Ammon's horn (tissue), 1 donor: Measurements from ENCODE around the gene C1orf87.

Experiments
- DNase-seq: peaks from one replicate; pipeline ENCODE4 v3.0.0-alpha.2; 2016; ENCODE audit warnings: low spot score

Gene C1orf87

GRCh38 chr1:60063561-60063960 lies 10.0 kb downstream of the C1orf87 start:
- DNase-seq: no peak

GRCh38 chr1:60059468-60059867 lies 14.1 kb downstream of the C1orf87 start:
- no peak for DNase-seq

- DNase-seq: no peak
These were observed 18.2 kb downstream of the C1orf87 start for GRCh38 chr1:60055336-60055735.

DNA sequence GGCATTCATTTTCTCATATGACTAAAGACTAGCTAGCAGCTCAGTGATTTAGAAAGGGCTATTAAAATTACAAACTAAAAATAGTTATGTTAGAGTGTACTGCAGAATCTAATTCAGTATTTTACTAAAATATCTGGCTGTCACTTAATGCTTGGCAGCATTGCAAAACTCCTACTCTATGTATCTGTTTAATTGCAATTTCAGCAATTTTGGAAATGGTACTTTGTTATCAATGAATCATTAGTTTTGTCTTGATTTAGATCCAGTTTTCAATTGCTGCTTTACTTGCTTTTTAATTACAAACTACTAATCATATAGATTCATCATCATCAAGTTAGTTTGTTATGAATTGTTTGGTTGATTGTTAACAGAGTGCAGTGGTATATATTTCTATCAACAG lies 19.2 kb downstream of the C1orf87 start:
- no peak for DNase-seq

DNA sequence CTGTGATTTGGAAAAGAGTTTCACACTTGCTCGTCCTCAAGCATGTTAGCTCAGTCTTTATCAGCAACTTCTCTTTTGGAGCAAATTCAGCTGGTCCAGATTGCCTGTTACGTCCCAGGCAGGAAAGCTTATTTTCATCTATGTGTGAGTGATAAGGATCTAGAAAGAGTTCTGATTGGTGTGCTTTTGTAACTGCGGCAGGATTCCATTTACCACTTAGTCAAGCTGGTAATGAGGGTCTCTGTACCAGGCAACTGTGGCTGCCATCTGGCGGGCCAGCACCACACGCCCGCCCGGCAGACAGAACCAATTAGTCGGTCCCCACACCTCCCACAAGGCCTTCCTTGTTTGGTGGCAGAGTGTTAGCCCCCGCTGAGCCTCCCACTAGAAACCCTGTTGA lies 21.0 kb downstream of the C1orf87 start:
- DNase-seq: peak; percentile 55

- DNase-seq: no peak
These were observed 22.4 kb downstream of the C1orf87 start for GRCh38 chr1:60051191-60051590.

- no peak for DNase-seq
These were observed 24.4 kb downstream of the C1orf87 start for GRCh38 chr1:60049188-60049587.

DNA sequence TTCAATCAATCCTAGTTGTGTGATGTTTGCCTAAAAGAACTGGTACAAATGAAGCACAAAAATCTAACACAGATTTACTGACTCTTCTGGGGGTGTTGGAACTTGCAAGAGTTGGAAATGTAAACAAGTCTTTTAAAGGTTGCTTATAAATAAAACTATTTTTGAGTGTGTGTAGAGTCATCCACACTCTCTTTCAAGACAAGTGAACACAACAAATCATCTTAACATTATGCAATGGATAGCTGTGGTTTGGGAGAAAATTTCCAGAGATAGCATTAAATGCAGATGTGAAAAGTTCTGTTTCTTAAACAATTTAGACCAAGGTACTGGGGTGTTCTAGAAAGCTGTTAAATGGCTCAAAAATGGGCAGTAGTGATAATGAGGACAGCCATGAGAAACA lies 28.7 kb downstream of the C1orf87 start:
- DNase-seq: no peak

DNA sequence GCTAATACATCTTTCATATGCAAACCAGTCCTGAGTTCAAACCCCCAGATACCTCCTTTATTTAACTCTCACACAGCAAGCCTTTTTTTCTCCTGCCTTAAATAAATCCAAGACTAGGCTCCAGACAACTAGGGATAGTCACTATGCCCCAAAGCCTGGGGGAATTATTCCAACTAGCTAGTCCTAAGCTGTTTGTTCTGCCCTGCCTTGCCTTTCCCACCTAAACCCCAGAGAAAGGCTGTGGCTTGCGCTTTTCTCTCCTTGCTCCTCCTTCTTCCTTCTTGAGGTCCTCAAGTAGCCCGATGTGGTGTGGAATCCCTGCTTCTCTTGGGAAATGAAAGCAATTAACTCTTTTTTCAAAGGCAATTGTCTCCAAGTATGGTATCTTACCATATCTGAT lies 31.8 kb downstream of the C1orf87 start:
- DNase-seq: no peak

- no peak for DNase-seq
These were observed 35.9 kb downstream of the C1orf87 start for GRCh38 chr1:60037669-60038068.

- DNase-seq: no peak
These were observed 36.6 kb downstream of the C1orf87 start for GRCh38 chr1:60036856-60037460.

GRCh38 chr1:60035921-60036320 lies 37.6 kb downstream of the C1orf87 start:
- no peak for DNase-seq

- no peak for DNase-seq
These were observed 38.6 kb downstream of the C1orf87 start for GRCh38 chr1:60034999-60035398.

- no peak for DNase-seq
These were observed 40.5 kb downstream of the C1orf87 start for GRCh38 chr1:60033066-60033465.

DNA sequence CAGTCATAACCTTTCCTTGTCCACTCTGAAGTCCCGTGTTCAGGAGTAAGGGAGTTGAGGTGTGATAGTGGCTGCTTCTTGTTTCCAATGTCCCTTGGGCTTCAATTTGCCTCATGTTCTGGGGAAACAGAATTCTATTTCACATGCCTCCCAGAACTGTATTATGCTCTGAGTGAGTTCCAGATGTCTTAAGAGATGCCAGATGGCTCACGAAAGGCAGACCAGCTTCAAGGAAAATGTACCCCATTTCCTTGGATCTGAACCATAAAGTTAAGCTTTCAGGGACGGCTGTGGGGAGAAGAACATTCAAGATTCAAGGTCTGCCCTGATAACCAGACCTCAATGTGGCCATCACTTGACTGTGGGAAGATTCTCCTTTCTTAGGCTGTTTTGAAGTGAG lies 42.4 kb downstream of the C1orf87 start:
- DNase-seq: no peak

- no peak for DNase-seq
These were observed 48.0 kb downstream of the C1orf87 start for GRCh38 chr1:60025552-60025951.

- no peak for DNase-seq
These were observed 55.9 kb downstream of the C1orf87 start for GRCh38 chr1:60017508-60018205.

GRCh38 chr1:60010690-60011089 lies 62.9 kb downstream of the C1orf87 start:
- no peak for DNase-seq

DNA sequence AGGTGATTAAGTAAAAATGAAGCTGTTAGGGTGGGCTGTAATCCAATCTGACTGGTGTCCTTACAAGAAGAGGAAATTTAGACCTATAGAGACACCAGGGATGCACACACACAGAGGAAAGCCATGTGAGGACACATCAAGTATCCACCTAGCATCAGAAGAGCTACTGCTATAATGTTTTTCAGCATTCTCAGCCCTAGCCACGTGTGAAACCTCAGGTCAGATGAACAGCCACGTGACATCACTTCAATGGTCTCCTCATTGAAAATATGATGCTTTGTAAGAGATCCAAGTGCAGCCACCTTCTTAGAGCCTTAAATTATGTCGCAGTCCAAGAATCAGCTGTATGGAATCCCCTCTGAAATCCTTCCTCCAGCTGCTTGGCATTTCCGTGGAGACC lies 65.1 kb downstream of the C1orf87 start:
- no peak for DNase-seq

GRCh38 chr1:60000625-60001024 lies 72.9 kb downstream of the C1orf87 start:
- no peak for DNase-seq

DNA sequence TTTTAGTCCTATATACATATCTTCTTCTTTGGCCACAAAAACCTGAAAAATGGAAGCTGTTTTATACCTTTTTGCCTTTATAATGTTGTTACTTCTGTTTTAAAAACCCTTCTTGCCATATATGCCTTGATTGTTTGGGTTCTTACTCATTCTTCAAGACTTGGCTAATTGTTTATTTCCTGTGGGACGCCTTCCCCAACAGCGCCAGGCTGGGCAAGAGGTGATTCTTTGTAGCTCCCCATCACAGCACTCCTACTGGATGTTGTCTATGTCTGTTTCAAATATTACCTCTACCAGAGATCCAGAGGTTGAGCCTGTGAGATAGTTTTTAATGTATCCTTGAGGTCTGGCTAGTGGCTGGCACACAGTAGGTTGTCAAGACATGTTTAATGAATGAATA lies 73.8 kb downstream of the C1orf87 start:
- DNase-seq: no peak

GRCh38 chr1:59999006-59999405 lies 74.6 kb downstream of the C1orf87 start:
- DNase-seq: no peak

DNA sequence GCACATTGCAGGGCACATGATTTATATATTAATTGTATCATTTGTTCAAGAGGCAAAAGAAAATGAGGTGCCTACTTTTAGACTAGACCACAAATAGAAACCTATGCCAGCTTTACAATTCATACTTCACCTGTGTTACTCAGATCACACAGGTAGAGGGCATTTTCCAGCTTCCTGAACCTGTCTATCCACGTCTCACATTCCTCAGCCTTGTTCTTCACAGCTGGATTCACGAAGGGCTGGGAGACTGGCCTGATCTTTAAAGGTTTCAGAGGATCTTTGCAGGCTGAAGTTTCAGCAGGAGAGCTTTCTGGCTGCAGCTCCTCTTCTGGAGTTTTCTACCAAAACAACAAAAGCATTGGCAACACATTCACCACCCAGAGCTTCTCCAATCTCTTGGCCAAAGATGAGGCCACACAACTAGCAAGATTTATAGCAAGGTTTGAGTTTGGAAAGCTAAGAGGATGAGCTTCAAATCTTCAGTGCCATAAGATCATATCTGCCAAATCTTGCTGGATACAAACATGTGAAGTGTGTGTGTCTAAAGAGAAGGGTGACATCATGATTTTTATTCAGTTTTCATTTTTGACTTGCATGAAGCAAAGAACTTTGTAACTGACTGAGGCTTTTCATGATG lies 76.0 kb downstream of the C1orf87 start:
- no peak for DNase-seq
